SH-SY5Y (cell line): ENCODE measurements around the gene TEX36.

ENCODE experiments used
- GATA2 ChIP-seq: IDR thresholded peaks from 2 replicates; pipeline ENCODE4 v1.6.1; 2011; ENCODE audit warnings: mild to moderate bottlenecking, low read depth, low read length
- GATA3 ChIP-seq: IDR thresholded peaks from 2 replicates; pipeline ENCODE4 v1.6.1; 2011; ENCODE audit warnings: low read depth, mild to moderate bottlenecking, low read length, moderate library complexity

GRCh38 chr10:125692196-125692595 lies 9.2 kb upstream of the TEX36 start:
- peak; percentile 24; the same call in 1 of the 2 replicates for TF ChIP-seq GATA2
- TF ChIP-seq GATA3 = no peak
